PC-3 (cell line): ENCODE results near the gene R3HDM4. TPM values are rescaled to one million over a fixed set of nuclear protein-coding genes. Genes with fewer than 3 reads are reported as not detected.

Experiments used
- ATAC-seq: fragments of 200-7000 bp; cut with Tn5 transposase; 2 replicates; pipeline ENCODE4 v1.9.1; 2020; ENCODE audit warnings: mild to moderate bottlenecking, moderate library complexity
- BruUV-seq: library from RNA; stranded (reverse); fragments of 400-500 nt; replicated peaks from 2 replicates; lab custom pipeline; 2021; lab: Mats Ljungman, UMichigan
- CTCF ChIA-PET: fragments of 300-600 bp; sonication (Branson Sonifier 250); formaldehyde crosslinking; loops from one replicate; lab custom pipeline; 2022; ENCODE audit warnings: antibody characterized with exemption; lab: Charles Lee
- POLR2A ChIA-PET: fragments of 300-600 bp; sonication (Branson Sonifier 250); formaldehyde crosslinking; loops from one replicate; lab custom pipeline; 2022; ENCODE audit warnings: antibody characterized with exemption; ENCODE audit not compliant: unreplicated experiment; lab: Charles Lee
- DNase-seq: peaks from one replicate; pipeline ENCODE4 v3.0.0-alpha.2; 2015
- H2AFZ ChIP-seq: fragments of 300-600 bp; sonication (generic); 2 replicates; pipeline ENCODE4 v1.6.0; 2016; ENCODE audit warnings: antibody characterized with exemption, low read length
- H3F3A ChIP-seq: fragments of 300-600 bp; sonication (generic); one replicate; pipeline ENCODE4 v1.6.0; 2017; ENCODE audit warnings: antibody characterized with exemption, low read length, control low read depth, mild to moderate bottlenecking; ENCODE audit not compliant: unreplicated experiment
- H3K27ac ChIP-seq: fragments of 300-600 bp; sonication (generic); 2 replicates; pipeline ENCODE4 v1.5.1; 2016; ENCODE audit warnings: mild to moderate bottlenecking, low read length
- H3K27me3 ChIP-seq: fragments of 300-600 bp; sonication (generic); 2 replicates; pipeline ENCODE4 v1.6.1; 2016; ENCODE audit warnings: low read length, mixed read lengths
- H3K36me3 ChIP-seq: fragments of 300-600 bp; sonication (generic); 2 replicates; pipeline ENCODE4 v1.6.1; 2016; ENCODE audit warnings: low read depth, mixed run types, low read length, mixed read lengths
- H3K4me1 ChIP-seq: fragments of 300-600 bp; sonication (generic); 2 replicates; pipeline ENCODE4 v1.5.1; 2016; ENCODE audit warnings: low read length; ENCODE audit not compliant: insufficient read depth
- H3K4me2 ChIP-seq: fragments of 300-600 bp; sonication (generic); 2 replicates; pipeline ENCODE4 v1.6.0; 2016; ENCODE audit warnings: low read length
- H3K4me3 ChIP-seq: fragments of 300-600 bp; sonication (generic); 2 replicates; pipeline ENCODE4 v1.5.1; 2016; ENCODE audit warnings: mild to moderate bottlenecking, low read length, mixed read lengths
- H3K79me2 ChIP-seq: fragments of 300-600 bp; sonication (generic); 2 replicates; pipeline ENCODE4 v1.6.1; 2017; ENCODE audit warnings: low read length, mixed read lengths
- H3K9ac ChIP-seq: fragments of 300-600 bp; sonication (generic); 2 replicates; pipeline ENCODE4 v1.6.0; 2016; ENCODE audit warnings: mild to moderate bottlenecking, low read length
- H3K9me2 ChIP-seq: fragments of 300-600 bp; sonication (generic); replicated peaks from 2 replicates; pipeline ENCODE4 v1.6.1; 2016; ENCODE audit warnings: mixed run types, low read length, mixed read lengths
- H3K9me3 ChIP-seq: fragments of 300-600 bp; sonication (generic); 2 replicates; pipeline ENCODE4 v1.6.1; 2016; ENCODE audit warnings: low read length, mixed read lengths
- H4K20me1 ChIP-seq: fragments of 300-600 bp; sonication (generic); 2 replicates; pipeline ENCODE4 v1.6.1; 2016; ENCODE audit warnings: low read length, mixed read lengths
- EZH2 ChIP-seq: fragments of 300-600 bp; sonication (generic); IDR thresholded peaks from one replicate; pipeline ENCODE4 v1.6.1; 2017; ENCODE audit warnings: antibody characterized with exemption, mild to moderate bottlenecking, low read length; ENCODE audit not compliant: unreplicated experiment
- EZH2phosphoT487 ChIP-seq: fragments of 300-600 bp; sonication (generic); IDR thresholded peaks from 2 replicates; pipeline ENCODE4 v1.6.1; 2018; ENCODE audit warnings: mild to moderate bottlenecking, antibody characterized with exemption, low read length, borderline replicate concordance
- intact Hi-C: fragments of 100-400 bp; cut with micrococcal nuclease; formaldehyde crosslinking; loops from 2 replicates; pipeline ENCODE4 v1.9.0; 2023
- total RNA-seq: library from RNA; depleted of rRNA; stranded (reverse); fragments of >200 nt; gene quantifications from 2 replicates; pipeline ENCODE4 v1.2.3, GENCODE V29; 2014
- TF ChIP-seq, protein P1 (sequence below): fragments of 300-600 bp; sonication (generic); conservative IDR thresholded peaks from 2 replicates; pipeline ENCODE4 v1.5.1; 2017; ENCODE audit warnings: antibody characterized with exemption, low read depth, mild to moderate bottlenecking, low read length

Gene R3HDM4
- total RNA-seq, 1 experiment from 2014 or later = 44.9 TPM

DNA sequence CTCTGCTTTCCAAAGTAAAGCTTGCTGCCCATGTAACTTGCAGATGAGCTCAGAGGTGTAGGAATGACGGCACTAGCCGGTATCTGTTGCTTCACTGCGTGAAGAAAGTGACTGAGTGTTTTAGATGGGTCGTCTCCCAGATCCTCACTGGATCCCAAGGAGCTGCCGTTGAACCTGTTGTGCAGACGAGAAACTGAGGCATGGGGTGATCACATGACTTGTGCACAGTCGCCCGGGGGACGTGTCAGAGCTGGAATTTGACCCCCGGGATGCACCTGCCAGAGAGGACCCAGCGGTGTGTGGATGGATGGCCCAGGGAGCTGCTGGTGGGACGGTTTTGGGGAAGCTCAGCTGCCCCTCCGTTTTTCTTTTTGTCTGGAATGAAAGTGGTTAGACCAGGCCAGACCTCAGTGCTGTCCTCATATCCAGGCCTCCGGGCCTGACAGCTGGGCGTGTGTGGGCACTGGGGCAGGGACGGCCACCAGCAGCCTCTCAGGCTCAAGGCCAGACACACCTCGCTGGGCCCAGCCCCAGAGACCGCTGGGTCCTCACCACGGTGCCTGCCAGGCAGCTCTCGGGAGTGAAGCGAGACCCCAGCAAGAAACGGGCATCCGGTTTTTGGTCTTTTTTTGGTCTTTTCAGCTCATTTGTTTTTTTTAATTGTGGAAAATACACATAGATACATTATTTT is 25.4 kb upstream of the R3HDM4 start:
- H3K36me3 ChIP-seq = no peaks in the 10 kb centered on the region

DNA sequence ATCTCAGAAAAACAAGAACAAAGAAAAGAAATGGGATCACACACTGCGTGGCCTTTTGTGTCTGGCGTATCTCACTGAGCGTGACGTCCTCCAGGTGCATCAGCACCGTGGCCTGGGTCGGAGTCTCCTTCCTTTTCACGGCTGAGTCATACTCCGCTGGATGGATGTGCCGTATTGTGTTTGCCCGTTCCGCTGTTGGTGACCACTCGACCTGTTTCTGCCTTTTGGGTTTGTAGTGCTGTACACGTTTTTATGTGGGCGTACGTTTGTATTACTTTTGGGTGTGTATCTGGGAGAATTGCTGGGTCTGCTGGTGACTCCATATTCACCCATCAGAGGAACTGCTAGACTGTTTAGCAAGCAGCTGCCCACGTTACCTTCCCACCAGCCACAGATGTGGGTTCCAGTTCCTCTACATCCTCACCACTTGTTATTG is 24.3 kb upstream of the R3HDM4 start:
- Histone ChIP-seq H3K9me2 (no peaks in the 10 kb centered on the region), H3K79me2 (no peaks in the 10 kb centered on the region), H3K36me3 (no peaks in the 10 kb centered on the region), H3K9me3 (no peaks in the 10 kb centered on the region), H3K27me3 (no peaks in the 10 kb centered on the region), H3F3A (no peaks in the 10 kb centered on the region), H3K4me2 (no peak overlapping the region), H3K4me1 (peaks cover 29% of the 10 kb centered on the region; the same call in 1 of the 2 replicates), H3K4me3 (no peak overlapping the region), H3K27ac (no peak overlapping the region), H3K9ac (no peak overlapping the region), H2AFZ (no peak overlapping the region), H4K20me1 (no peaks in the 10 kb centered on the region)
- BruUV-seq = no TSS peak
- intact Hi-C loops = no loop called here
- TF ChIP-seq EZH2phosphoT487 = no peak
- no peak for TF ChIP-seq EZH2
- TF ChIP-seq, protein P1, sequence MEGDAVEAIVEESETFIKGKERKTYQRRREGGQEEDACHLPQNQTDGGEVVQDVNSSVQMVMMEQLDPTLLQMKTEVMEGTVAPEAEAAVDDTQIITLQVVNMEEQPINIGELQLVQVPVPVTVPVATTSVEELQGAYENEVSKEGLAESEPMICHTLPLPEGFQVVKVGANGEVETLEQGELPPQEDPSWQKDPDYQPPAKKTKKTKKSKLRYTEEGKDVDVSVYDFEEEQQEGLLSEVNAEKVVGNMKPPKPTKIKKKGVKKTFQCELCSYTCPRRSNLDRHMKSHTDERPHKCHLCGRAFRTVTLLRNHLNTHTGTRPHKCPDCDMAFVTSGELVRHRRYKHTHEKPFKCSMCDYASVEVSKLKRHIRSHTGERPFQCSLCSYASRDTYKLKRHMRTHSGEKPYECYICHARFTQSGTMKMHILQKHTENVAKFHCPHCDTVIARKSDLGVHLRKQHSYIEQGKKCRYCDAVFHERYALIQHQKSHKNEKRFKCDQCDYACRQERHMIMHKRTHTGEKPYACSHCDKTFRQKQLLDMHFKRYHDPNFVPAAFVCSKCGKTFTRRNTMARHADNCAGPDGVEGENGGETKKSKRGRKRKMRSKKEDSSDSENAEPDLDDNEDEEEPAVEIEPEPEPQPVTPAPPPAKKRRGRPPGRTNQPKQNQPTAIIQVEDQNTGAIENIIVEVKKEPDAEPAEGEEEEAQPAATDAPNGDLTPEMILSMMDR = no peak
- POLR2A ChIA-PET = no interaction called here
- CTCF ChIA-PET = no interaction called here
- DNase-seq (no peak), ATAC-seq (no peak)

More for the DNA sequence above, 25.4 kb upstream of the R3HDM4 start:
- no peaks in the 10 kb centered on the region for H3K27me3 ChIP-seq
- H3K9ac ChIP-seq = no peak overlapping the region
- H3K4me1 ChIP-seq = peaks cover 29% of the 10 kb centered on the region; the same call in 1 of the 2 replicates
- BruUV-seq = no TSS peak
- H3K27ac ChIP-seq = no peak overlapping the region
- peaks cover 4% of the 10 kb centered on the region; the same call in 1 of the 2 replicates for H3K79me2 ChIP-seq
- no peak overlapping the region for H2AFZ ChIP-seq
- H3K9me3 ChIP-seq = no peaks in the 10 kb centered on the region
- TF ChIP-seq EZH2phosphoT487 (no peak), EZH2 (no peak)
- TF ChIP-seq, protein P1 = no peak
- intact Hi-C loops = no loop called here
- H4K20me1 ChIP-seq = no peaks in the 10 kb centered on the region
- no peaks in the 10 kb centered on the region for H3F3A ChIP-seq
- no peak overlapping the region for H3K4me2 ChIP-seq
- H3K4me3 ChIP-seq = no peak overlapping the region
- no peaks in the 10 kb centered on the region for H3K9me2 ChIP-seq
- ChIA-PET POLR2A (no interaction called here), CTCF (no interaction called here)
- no peak for DNase-seq
- ATAC-seq = no peak

DNA sequence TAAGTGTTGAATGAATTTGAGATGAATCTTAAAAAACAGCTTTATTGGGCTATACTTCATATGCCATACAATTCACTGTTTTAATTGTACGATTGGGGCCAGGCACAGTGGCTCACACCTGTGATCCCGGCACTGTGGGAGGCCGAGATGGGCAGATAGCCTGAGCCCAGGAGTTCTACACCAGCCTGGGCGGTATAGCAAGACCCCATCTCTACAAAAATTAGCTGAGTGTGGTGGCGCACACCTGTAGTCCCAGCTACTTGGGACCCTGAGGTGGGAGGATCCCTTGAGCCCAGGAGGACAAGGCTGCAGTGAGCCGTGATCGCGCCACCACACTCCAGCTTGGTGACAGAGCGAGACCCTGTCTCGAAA is 23.1 kb upstream of the R3HDM4 start:
- ChIA-PET CTCF (no interaction called here), POLR2A (no interaction called here)
- Histone ChIP-seq H3K27ac (no peak overlapping the region), H3K9me3 (no peaks in the 10 kb centered on the region), H3K4me1 (peaks cover 19% of the 10 kb centered on the region; the same call in 1 of the 2 replicates), H3K4me3 (no peak overlapping the region), H3K79me2 (no peaks in the 10 kb centered on the region), H3K4me2 (no peak overlapping the region), H3K36me3 (no peaks in the 10 kb centered on the region), H3K9me2 (no peaks in the 10 kb centered on the region), H4K20me1 (no peaks in the 10 kb centered on the region), H3K27me3 (no peaks in the 10 kb centered on the region), H3F3A (no peaks in the 10 kb centered on the region), H3K9ac (no peak overlapping the region), H2AFZ (no peak overlapping the region)
- no peak for DNase-seq
- intact Hi-C loops = no loop called here
- TF ChIP-seq EZH2phosphoT487 (no peak), EZH2 (no peak)
- TF ChIP-seq, protein P1 = no peak
- ATAC-seq = no peak
- BruUV-seq = no TSS peak
